HG02840 (cell line): ENCODE data around the gene CLN5.
"Not testable (repeated sequence)": the region's sequence is repeated elsewhere in the genome, so short reads cannot be mapped to it uniquely, and the experiment has no call there.

Source experiments
- ATAC-seq: cut with Tn5 transposase; IDR thresholded peaks from one replicate; pipeline ENCODE4 v1.9.1; 2021; ENCODE audit warnings: mild to moderate bottlenecking, moderate library complexity, moderate number of reproducible peaks; ENCODE audit not compliant: unreplicated experiment, low FRiP score

Gene CLN5

GRCh38 chr13:76991796-76992547 is at the start of gene CLN5:
CLN5 (plus strand) TSS chr13:76992081; CDS start chr13:76992099, 18 bp downstream.
- ATAC-seq: peak; percentile 96

DNA sequence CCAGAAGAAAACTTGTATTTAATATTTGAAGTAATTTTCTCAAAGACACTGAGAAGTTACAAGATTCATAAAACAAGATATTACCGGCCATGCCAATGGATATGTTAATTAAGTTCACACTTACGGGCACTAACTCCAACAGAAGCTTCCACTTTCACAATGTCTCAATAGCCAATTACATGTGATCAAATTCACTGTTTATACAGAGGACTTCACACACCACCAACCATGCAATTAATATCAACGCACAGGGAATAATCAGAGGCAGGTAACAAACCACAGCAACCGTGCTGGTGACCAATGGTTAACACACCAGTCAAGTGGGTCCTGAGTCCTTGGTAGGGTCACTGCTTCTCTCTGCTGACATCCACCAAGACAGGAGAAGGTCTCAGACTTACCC is 49.5 kb upstream of the CLN5 start:
- no peak for ATAC-seq

DNA sequence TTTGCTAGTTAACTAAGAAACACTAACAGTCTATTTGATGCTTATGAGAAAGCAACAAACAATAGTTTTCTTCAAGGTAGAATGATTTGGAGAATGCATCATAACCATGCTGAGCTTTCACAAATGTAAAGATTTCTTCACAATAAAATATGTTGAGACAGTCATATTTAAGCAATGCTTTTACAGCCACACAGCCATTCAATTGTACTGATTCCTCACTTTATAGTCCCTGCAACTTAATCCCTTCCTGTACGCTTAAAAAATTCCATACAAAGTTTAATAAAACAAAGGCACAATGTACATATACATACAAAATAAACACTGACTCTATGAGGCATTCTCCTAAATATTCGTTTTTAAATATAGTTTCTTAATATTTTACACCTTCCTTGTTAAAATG is 48.2 kb upstream of the CLN5 start:
- ATAC-seq: no peak

DNA sequence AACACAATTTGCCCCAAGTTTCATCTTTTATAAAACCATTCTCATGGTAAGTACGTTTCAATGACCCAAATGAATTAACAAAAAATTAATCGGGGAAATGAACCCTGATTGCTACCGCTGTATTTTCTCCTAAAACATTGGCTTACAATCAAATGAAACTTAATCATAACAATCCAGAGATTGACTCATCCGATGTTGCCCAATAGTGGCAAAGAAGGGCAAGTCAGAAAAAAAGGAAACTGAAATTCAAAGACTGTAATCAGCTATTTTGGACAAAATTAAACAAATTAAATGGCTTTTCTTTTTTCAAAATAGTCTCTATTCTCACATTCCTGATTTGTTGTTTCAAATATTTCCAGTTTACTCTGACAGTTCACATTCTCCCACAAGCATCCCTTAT is 47.4 kb upstream of the CLN5 start:
- ATAC-seq: no peak

DNA sequence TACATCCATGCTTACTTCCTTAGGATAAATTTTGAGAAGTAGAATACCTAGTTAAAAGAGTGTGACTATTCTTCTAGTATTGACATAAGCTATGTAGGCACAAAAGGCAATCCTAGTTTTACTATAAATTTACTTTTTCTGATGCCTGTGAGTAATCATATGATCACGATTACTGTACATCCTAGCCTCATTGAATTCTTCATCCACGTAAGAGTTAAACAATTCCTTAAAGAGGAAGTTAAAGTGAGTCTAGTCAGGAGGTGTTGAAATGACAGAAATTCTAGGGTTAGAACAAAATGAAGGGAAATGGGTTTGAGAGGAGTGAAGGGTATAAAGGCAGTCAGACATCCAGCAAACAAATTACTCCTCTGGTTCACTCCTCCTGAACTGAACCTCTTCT is 43.7 kb upstream of the CLN5 start, which contains the start of gene ACOD1:
Gene ACOD1, plus strand, starts transcription at position 363 of the 400 bp plus-strand sequence. CDS start 48 bp downstream, outside the sequence.
- no peak for ATAC-seq

DNA sequence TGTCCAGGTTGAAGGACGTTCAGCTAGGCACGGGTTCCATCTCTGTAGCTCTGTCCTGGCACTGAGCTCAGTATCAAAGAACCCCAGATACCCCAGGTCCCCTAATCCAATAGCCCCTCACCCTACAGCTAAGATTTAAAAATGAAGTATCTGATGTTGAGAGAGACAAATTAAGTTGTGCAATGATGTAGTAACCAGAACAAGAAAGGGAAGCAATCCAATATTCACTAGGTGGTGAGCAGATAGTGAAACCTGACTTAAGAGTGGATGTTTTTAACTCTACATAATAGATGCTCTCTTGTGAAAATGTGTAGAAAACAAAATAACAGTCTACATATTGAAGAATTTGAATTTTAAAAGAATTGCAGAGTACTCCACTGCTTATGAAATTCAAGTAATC is 41.8 kb upstream of the CLN5 start:
- no peak for ATAC-seq

GRCh38 chr13:76953968-76954367 is 37.9 kb upstream of the CLN5 start:
- no peak for ATAC-seq

DNA sequence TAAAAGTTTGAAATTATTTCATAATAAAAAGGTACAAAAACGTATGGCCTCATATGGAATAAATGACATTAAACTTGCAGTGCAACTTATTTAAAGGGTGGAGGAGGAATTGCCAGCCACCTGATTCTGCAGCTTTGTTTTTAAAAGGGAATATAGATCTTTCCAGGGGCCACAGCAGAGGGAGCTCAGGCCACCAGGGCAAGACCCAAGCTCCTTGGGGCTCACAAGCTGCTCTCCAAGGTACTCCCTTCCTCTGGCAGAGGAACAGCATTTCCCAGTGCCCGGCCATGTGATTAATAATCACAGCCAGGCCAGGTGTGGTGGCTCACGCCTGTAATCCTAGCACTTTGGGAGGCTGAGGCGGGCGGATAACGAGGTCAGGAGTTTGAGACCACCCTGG is 37.3 kb upstream of the CLN5 start:
- ATAC-seq: no peak

DNA sequence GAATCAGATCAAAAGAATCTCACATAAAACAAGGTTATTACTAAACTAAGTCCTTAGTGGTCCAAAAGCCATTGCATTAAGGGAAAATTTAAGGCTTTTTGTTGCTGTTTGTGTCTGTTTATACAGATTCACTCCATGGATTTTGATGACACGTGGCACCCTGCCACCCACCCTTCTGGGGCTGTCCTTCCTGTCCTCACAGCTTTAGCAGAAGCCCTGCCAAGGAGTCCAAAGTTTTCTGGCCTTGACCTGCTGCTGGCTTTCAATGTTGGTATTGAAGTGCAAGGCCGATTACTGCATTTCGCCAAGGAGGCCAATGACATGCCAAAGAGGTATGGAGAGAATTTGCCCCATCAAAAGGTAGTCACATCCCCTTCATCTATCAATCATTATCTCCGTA is 36.7 kb upstream of the CLN5 start:
- no peak for ATAC-seq

GRCh38 chr13:76955661-76956060 is 36.2 kb upstream of the CLN5 start:
- ATAC-seq: no peak

DNA sequence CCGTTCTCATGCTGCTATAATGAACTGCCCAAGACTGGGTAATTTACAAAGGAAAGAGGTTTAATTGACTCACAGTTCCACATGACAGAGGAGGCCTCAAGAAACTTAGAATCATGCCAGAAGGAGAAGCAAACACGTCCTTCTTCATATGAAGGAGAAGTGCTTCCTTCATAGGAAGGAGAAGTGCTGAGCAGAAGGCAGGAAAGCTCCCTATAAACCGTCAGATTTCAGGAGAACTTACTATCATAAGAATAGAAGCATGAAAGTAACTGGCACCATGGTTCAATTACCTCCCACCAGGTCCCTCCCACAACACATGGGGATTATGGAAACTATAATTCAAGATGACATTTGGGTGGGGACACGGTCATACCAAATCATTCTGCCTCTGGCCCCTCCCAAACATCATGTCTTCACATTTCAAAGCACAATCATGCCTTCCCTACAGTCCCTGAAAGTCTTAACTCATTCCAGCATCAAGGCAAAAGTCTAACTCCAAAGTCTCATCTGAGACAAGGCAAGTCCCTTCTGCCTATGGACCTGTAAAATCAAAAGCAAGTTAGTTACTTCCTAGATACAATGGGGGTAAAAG is 32.9 kb upstream of the CLN5 start:
- ATAC-seq: no peak

- not testable (repeated sequence) for ATAC-seq
Observed at GRCh38 chr13:76959734-76960133, 32.1 kb upstream of the CLN5 start.

DNA sequence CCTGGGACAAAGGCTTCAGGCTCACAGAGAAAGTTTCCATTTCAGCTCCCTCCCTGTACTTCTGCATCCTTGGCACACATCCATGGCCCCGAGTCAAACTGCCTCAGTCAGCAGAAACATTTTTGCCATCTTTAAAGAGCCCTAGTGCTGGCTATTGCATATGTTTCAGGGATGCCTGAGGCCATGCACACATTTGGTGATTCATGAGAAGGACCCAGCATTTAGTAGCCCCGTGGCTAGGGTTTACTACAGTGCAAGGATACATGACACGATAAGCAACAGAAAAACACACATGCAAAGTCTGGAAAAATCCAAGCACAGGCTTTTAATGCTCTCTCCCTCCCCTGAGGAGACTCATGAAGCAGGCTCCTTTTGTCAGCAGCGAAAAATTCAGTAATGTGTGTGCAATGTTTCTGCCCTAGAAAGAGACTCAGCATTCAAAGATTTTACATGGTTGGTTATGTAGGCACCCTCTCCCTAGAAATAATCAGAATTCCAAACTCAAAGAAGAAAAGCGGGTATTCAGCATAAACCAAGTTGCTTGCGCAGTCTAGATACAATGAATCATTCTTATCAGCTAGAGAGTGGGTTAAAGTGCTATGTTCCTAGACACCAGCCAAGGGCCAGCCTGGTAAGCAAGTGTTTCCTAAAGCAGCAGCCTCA is 26.0 kb upstream of the CLN5 start:
- ATAC-seq: no peak

- ATAC-seq: no peak
Observed at GRCh38 chr13:76967031-76967430, 24.9 kb upstream of the CLN5 start.

DNA sequence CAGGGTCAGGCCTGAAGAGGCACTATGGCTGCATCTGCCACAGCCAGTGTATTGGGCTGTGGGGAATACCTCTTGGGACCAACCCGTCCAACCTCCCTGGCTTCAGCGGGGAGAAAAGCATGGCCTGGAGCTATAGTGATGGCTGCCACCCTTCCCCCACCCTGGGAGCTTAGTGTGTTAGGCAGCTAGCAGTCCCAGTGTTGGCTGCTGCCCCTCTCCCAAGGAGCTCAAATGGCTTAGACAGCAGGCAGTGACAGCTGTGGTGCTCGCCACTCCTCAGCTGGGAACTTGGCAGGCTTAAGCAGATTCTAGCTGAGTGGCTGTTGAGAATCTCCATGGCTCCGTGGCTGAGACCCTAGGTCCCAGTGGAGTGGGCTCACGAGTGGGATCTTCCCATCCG is 23.8 kb upstream of the CLN5 start:
- ATAC-seq: no peak

DNA sequence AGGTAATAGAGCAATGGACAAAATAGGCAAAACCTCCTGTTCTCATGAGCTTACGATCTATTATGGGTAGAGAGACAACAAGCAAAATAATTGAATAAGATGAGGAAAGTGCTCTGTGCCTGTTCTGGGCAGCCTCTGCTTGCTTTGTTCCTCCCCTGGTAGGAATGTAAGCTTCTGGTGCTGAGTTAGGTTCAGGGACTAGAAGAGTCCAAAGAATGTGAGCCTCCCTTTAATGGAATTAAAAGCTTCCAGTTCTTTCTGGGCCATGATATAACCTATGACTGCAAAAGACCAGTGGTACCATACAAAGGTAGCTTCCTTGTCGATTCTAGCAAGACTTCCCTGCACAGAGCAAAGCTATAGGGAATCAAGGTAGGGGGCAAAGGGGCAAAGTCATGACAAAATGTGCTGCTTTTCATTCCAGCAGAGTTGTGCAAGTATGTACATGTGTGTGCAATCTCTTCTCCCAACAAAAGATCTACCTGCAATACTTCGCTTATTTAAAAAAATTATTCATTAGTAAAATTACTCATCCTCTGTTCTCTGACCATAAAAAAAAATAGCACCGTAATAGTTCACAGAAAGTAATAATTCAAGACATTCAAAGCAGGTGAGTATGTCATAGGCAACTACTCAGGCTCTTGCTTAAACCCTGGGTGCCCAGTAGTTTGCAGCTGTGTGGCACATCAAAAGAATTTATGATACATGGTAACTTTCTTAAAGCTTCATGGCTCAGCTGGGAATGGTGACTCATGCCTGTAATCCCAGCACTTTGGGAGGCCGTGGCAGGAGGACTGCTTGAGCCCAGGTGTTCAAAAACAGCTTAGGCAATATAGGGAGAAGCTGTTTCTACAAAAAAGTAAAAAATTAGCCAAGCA is 22.2 kb upstream of the CLN5 start:
- no peak for ATAC-seq

- ATAC-seq: no peak
Observed at GRCh38 chr13:76971215-76971614, 20.7 kb upstream of the CLN5 start.

- no peak for ATAC-seq
Observed at GRCh38 chr13:76971851-76972829, 19.7 kb upstream of the CLN5 start.

DNA sequence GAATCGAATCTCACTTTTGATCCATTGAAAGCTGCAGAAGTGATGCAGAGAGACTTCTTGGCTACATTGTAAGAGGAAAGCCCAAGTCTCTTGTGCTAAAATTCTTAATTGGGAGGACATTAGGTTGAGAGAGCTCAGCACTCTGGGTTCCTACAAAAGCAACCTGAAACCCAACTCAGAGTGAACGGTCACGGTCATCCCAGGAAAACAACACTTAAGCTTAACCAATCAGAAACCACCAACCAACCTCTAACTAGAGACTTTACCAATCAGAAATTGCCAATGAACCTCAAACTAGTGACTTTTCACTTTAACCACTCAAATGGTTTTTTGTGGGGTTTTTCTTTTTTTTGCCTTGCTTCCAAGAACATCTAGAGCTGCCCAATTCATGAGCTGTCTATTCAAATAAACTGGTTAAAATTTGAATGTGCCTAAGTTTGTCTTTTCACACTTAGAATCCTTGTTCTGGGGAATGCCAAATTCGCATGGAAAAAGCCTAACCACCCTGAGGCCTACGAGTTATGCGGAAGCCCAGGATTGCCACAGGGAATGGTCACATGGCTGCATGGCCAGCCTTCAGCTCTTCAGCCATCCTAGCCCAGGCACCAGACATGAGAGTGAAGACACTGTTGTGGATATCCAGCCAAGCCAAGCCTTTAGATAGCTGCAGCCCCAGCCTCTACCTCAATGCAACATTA is 17.8 kb upstream of the CLN5 start:
- ATAC-seq: no peak
